Urothelium cell line (cell line): ENCODE measurements around the gene SLC32A1.

Experiments used
- DNase-seq: peaks from one replicate; pipeline ENCODE4 v3.0.0; 2011; ENCODE audit warnings: low spot score, mixed read lengths
- FAIRE-seq: peaks from 2 replicates; lab custom pipeline; 2011; peaks lifted over from hg19 to GRCh38; lab: Jason Lieb, UNC

The SLC32A1 gene

GRCh38 chr20:38725148-38725901 lies 1.0 kb downstream of the SLC32A1 start:
- DNase-seq: peak; percentile 39
- FAIRE-seq: peak; percentile 69

GRCh38 chr20:38725931-38726803 lies 1.9 kb downstream of the SLC32A1 start:
- DNase-seq: peak; percentile 58

DNA sequence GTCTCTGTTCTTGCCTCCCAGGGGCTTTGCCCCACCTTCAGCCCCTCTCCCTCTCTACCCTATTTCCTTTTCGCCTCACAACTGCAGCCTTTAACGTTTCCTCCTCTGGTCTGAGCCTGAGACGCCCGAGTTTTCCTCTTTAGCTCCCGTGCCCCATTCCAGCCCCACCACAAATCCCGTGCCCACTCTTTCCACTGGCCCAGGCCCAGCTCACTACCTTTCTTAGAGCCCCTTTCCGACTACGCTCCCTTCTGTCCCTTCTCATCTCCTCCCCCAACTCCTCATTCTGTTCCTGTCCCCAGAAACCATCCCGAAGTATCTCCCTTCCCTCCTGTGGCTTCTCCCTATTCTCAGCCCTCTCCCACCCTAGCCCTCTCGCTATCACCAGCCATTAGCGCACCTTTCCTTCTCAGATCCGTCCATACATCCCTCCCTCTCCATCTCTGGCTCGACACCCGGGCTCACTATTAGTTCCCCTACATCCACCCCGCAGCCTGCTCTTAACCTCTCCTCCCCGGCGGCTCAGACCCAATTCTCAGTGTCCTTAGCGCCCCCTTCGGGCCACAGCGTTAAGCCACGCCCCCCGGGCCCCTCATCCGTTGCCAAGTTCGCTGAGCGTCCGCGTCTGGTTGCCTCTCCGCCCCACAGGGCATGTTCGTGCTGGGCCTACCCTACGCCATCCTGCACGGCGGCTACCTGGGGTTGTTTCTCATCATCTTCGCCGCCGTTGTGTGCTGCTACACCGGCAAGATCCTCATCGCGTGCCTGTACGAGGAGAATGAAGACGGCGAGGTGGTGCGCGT lies 2.7 kb downstream of the SLC32A1 start:
- DNase-seq (no peak), FAIRE-seq (no peak)

More at GRCh38 chr20:38725931-38726803, 1.9 kb downstream of the SLC32A1 start:
- FAIRE-seq: no peak

DNA sequence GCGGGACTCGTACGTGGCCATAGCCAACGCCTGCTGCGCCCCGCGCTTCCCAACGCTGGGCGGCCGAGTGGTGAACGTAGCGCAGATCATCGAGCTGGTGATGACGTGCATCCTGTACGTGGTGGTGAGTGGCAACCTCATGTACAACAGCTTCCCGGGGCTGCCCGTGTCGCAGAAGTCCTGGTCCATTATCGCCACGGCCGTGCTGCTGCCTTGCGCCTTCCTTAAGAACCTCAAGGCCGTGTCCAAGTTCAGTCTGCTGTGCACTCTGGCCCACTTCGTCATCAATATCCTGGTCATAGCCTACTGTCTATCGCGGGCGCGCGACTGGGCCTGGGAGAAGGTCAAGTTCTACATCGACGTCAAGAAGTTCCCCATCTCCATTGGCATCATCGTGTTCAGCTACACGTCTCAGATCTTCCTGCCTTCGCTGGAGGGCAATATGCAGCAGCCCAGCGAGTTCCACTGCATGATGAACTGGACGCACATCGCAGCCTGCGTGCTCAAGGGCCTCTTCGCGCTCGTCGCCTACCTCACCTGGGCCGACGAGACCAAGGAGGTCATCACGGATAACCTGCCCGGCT lies 3.4 kb downstream of the SLC32A1 start:
- FAIRE-seq (no peak), DNase-seq (no peak)

DNA sequence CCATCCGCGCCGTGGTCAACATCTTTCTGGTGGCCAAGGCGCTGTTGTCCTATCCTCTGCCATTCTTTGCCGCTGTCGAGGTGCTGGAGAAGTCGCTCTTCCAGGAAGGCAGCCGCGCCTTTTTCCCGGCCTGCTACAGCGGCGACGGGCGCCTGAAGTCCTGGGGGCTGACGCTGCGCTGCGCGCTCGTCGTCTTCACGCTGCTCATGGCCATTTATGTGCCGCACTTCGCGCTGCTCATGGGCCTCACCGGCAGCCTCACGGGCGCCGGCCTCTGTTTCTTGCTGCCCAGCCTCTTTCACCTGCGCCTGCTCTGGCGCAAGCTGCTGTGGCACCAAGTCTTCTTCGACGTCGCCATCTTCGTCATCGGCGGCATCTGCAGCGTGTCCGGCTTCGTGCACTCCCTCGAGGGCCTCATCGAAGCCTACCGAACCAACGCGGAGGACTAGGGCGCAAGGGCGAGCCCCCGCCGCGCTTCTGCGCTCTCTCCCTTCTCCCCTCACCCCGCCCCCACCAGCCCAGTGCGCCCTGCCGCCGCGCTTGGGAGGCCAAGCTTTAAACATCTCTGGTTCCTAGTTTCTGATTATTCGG lies 4.0 kb downstream of the SLC32A1 start:
- no peak for FAIRE-seq
- DNase-seq: no peak

DNA sequence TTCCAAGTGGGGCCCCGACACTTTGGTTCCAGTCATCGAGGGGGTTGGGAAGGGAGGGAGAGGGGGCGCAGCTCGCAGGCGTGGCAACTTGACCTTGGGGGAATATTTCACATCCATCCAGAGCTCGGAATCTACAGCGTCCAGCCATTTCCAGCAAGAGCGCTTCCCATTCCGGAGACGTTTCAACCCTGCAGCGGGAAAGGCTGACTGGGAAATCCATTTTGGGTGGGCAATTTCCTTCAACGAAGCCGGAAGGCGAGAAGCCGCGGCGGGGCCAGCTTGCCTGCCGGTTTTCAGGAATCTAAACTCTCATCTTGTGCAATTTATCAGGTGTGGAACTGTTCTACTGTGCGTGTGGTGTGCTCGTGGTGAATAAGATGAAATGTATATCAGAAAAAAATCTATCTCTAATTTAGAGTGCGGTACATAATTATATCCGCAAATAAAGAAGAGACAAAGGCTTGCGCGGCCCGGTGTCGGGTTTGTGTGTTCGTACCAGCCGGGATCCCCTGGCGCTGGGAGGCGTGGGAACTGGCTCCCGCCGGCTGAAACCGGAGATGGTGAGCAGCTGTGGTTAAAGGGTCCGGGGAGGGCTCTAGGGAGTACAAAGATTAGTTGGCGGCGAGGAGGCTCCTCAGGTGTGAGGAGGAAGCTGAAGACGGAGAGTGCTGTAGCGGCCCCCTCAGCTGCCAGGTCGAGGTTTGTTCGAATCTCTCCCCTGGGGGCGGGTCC lies 4.8 kb downstream of the SLC32A1 start:
- FAIRE-seq: no peak
- no peak for DNase-seq

DNA sequence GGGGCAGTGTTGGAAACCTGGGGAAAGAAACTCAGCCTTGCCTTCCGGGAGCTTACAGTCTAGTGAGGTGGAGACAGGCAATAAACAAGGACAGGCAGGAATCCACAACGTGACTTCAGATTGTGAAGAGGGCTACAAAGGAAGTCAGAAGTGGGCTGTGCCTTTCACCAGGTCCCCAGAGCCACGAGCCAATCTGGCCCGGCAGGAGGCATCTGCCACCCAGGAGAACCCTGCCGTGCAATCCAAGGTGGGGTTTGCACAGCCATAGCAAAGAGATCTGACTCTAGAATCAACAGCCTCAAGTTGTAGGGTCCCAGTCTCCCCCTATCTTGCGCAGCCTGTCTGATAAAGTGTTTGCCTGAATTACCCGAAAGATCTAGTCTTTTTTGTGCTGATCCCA lies 5.5 kb downstream of the SLC32A1 start:
- FAIRE-seq: no peak
- DNase-seq: no peak

- FAIRE-seq: no peak
Measured at GRCh38 chr20:38730167-38730988, 6.1 kb downstream of the SLC32A1 start.

GRCh38 chr20:38730989-38731737 lies 6.9 kb downstream of the SLC32A1 start:
- FAIRE-seq: peak; percentile 62
- peak; percentile 87 for DNase-seq

More at GRCh38 chr20:38730167-38730988, 6.1 kb downstream of the SLC32A1 start:
- no peak for DNase-seq

DNA sequence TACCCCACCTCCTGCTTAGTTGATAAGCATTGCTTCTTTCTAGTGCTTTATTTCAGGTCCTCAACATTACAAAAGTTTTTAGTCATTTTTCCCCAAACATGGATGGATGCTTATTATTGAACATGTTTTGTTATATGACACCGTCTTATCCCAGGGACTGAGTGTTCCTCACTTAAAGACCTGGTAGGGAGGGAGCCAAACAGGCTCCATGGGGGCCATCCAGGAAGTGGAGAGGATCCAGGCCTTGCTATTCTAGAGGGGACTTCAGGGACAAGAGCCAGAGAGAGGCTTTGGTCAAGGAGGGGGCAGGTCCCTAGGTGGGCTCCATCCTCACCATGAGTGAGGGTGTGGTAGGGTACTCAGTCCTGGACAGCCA lies 7.4 kb downstream of the SLC32A1 start:
- DNase-seq (no peak), FAIRE-seq (no peak)

DNA sequence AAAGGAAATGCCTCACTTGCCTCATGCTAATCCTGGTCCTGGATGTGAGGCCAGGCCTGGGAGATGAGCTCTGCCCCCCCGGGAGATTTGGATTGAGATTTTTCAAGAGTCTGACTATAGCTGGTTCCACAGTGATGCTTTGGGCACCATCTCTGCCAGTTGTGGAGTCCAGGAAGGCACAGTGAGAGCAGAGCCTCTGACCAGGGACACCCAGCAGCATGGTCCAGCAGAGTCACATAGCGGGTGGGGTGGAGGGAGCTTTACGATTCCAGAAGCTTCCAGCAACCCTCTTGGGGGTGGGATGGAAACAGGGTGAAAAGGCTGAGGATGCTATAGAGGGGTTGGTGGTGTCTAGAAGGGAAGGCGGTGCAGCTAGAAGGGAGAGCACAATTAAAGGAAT lies 8.7 kb downstream of the SLC32A1 start:
- DNase-seq (no peak), FAIRE-seq (no peak)

- FAIRE-seq: no peak
Measured at GRCh38 chr20:38735172-38735571, 10.9 kb downstream of the SLC32A1 start.

GRCh38 chr20:38737887-38738286 lies 13.6 kb downstream of the SLC32A1 start:
- FAIRE-seq: no peak
- DNase-seq: no peak

More at GRCh38 chr20:38735172-38735571, 10.9 kb downstream of the SLC32A1 start:
- DNase-seq: no peak

- DNase-seq (no peak), FAIRE-seq (no peak)
Measured at GRCh38 chr20:38745757-38746156, 21.5 kb downstream of the SLC32A1 start.

DNA sequence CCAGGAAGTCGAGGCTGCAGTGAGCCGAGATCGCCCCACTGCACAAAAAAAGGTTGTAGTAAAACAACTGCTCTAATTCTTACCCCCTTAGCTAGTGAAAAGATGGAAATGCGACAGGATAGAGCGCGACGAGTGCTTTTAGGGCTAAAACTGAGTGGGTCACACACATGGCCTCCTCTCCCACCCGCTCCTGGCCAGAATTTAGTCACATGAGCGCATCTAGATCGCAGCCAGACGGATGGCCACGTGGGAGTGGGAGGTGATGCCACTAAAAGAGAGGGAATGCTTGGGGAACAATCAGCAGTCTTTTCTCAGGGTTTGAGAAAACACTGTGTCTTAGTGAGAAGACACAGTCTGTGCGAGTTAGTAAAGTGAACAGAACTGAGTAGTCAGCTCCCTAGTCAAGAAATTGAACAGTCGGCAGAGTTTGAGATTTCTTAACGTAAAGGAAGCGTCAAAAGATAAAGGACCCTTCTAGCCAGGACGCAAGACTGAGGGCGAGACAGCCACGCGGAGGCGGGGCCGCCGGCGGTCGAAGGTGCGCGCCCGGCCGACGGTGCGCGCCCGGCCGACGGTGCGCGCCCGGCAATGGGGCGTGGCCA lies 23.3 kb downstream of the SLC32A1 start:
- DNase-seq (no peak), FAIRE-seq (peak; percentile 77)

DNA sequence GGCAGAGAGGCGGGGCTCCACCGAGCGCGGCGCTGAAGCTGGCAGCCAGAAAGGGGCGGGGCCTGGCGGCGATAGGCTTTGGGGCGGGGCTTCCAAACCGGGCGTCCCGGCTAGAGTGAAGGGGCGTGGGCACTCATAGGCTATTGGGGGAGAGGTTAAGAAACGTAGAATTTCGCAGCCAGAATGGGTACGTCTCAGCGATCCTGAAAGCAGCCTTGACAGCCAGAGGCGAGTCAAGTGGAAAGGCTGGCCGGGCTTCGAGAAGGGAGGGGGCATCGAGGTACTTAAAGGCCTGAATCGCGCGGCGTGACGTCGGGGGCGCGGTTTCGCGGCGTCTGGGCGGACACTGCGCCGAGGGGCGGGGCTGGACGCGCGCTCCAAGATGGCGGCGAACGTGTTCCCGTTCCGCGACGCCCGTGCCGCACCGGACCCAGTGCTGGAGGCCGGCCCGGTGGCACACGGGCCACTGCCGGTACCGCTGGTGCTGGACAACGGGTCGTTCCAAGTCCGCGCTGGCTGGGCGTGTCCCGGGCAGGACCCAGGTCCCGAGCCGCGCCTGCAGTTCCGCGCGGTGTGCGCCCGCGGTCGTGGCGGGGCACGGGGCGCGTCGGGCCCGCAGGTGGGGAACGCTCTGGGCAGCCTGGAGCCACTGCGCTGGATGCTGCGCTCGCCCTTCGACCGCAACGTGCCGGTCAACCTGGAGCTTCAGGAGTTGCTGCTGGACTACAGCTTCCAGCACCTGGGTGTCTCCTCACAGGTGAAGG lies 24.0 kb downstream of the SLC32A1 start, which contains the start of gene ACTR5:
Gene ACTR5 (plus strand): TSS at position 364 of the 764 bp plus-strand sequence. CDS start 19 bp downstream, at position 383.
- DNase-seq (peak; percentile 97), FAIRE-seq (peak; percentile 90)

- DNase-seq (no peak), FAIRE-seq (no peak)
Measured at GRCh38 chr20:38748861-38749149, 24.5 kb downstream of the SLC32A1 start.
